Lower leg skin (tissue), 4 donors: ENCODE data around the gene H2BW1. TPM values are rescaled to one million over a fixed set of nuclear protein-coding genes. Genes with fewer than 3 reads are reported as not detected.
"Not testable (repeated sequence)": the region's sequence is repeated elsewhere in the genome, so short reads cannot be mapped to it uniquely, and the experiment has no call there.

Source experiments
- DNase-seq, 2 donors: peaks; one replicate each; pipeline ENCODE4 v3.0.0-alpha.2; 2019; ENCODE audit warnings: low spot score in 2 of 2
- H3K4me3 ChIP-seq: fragments of 200-600 bp; sonication (generic); 2 replicates; pipeline ENCODE4 v1.5.1; 2017; ENCODE audit warnings: mild to moderate bottlenecking, low read depth; ENCODE audit not compliant: poor library complexity, severe bottlenecking
- CTCF ChIP-seq, 3 donors: fragments of 450-650 bp; IDR thresholded peaks; one replicate each; pipeline ENCODE4 v1.5.1; 2016; ENCODE audit warnings: antibody characterized with exemption in 3 of 3, mild to moderate bottlenecking in 3 of 3, moderate library complexity in 2 of 3
- POLR2A ChIP-seq, 2 donors: fragments of 450-650 bp; IDR thresholded peaks; one replicate each; pipeline ENCODE4 v1.6.1; 2016 to 2017; ENCODE audit warnings: antibody characterized with exemption in 2 of 2, mild to moderate bottlenecking in 1 of 2, moderate library complexity in 1 of 2
- WGBS, 2 donors: methylation state at CpG; one replicate each; pipeline ENCODE4 v1.1.5; 2018; 5-methylcytosine and 5-hydroxymethylcytosine counted together
- intact Hi-C: fragments of 100-400 bp; cut with DNase I; formaldehyde crosslinking; loops from one replicate; pipeline ENCODE4 v1.15.0; 2023; ENCODE audit warnings: low total_unique reads
- total RNA-seq, 4 donors: library from RNA; depleted of rRNA; stranded (reverse); fragments of >200 nt; gene quantifications; one replicate each; pipeline ENCODE4 v1.1.0, GENCODE V29; 2016

The H2BW1 gene
- total RNA-seq, 4 donors from 2014 or later, result not detected

DNA sequence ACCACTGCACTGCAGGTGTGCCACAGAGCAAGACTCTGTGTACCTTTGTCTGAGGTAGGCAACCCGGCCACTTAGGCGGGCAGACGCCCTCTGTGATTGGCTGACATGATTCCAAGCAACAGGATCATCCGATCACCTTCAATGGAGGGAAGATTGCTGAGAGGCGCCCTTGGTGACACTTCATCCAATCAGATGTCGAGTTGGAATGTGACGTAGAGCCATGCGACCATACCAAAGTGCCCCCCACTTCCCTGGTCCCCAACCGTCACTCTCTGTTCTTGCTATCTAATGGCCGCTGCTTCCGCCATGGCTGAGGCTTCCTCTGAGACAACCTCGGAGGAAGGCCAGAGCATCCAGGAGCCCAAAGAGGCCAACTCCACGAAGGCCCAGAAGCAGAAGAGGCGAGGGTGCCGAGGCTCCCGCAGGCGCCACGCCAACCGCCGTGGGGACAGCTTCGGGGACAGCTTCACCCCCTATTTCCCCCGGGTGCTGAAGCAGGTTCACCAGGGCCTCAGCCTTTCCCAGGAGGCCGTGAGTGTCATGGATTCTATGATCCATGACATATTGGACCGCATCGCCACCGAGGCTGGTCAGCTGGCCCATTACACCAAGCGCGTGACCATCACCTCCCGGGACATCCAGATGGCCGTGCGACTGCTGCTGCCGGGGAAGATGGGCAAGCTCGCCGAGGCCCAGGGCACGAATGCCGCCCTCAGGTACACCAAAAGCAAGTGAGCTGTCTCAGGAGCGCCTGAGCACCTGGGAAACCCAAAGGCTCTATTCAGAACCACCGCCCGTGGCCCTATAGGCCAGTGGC is 26.4 kb upstream of the H2BW1 start, which contains the start of gene H2BW2:
H2BW2 (plus strand) TSS at position 268 of the 817 bp plus-strand sequence; CDS start at position 307, 39 bp downstream.
- DNase-seq, result peak in 1 of 2 donors; percentile 85
- no peak within 1 kb of the TSS for H3K4me3 ChIP-seq
- intact Hi-C loops, result no loop called here
- WGBS, 2 donors, result 91 to 97% methylated on average over 37 to 39 of the region's 39 CpGs
- TF ChIP-seq CTCF (IDR thresholded peaks at IDR 0.05) (no peak), POLR2A (IDR thresholded peaks at IDR 0.05) (no peak)

- TF ChIP-seq POLR2A (IDR thresholded peaks at IDR 0.05), result no peak
- TF ChIP-seq CTCF (IDR thresholded peaks at IDR 0.05), result no peak
- no peak overlapping the region for H3K4me3 ChIP-seq
- 81 to 88% methylated on average over 11 of the region's 11 CpGs for WGBS, 2 donors
- intact Hi-C loops, result no loop called here
- no peak for DNase-seq
Observed at GRCh38 chrX:104018126-104018525, 4.6 kb upstream of the H2BW1 start.

GRCh38 chrX:104015576-104015975 is 2.1 kb upstream of the H2BW1 start:
- intact Hi-C loops, H3K4me3 ChIP-seq, DNase-seq: not testable (repeated sequence)
- 43 to 50% methylated on average over 8 of the region's 8 CpGs for WGBS, 2 donors

GRCh38 chrX:104013158-104013557 is 350 bp downstream of the H2BW1 start:
- WGBS, 2 donors, result 88 to 92% methylated on average over 22 to 24 of the region's 24 CpGs
- intact Hi-C loops, result no loop called here
- peak in 1 of 2 donors; percentile 88 for DNase-seq
- H3K4me3 ChIP-seq, result no peak overlapping the region
- TF ChIP-seq CTCF (IDR thresholded peaks at IDR 0.05), result no peak
- TF ChIP-seq POLR2A (IDR thresholded peaks at IDR 0.05), result no peak

DNA sequence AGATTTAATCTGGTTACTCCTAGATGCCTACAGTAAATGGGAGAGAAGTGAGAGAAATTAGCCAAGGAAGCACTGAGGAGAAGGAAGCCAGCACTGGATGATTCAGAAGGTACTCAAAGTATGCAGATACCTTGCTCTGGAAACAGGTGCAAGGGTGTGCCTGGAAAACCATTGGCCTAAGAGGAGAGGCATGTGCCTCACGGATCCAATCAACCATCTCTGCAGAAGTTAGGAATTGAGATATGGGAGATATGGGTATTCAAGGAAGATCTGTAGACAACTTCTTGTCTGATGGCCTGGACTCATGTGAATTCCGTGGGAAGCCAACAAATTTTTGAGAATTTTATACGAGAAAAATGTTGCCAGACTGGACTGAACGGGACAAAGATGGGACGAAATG is 4.7 kb downstream of the H2BW1 start:
- TF ChIP-seq CTCF (IDR thresholded peaks at IDR 0.05) (no peak), POLR2A (IDR thresholded peaks at IDR 0.05) (no peak)
- WGBS, 2 donors, result 67 to 70% methylated on average over 5 of the region's 5 CpGs
- intact Hi-C loops, result no loop called here
- no peak overlapping the region for H3K4me3 ChIP-seq
- DNase-seq, result no peak

DNA sequence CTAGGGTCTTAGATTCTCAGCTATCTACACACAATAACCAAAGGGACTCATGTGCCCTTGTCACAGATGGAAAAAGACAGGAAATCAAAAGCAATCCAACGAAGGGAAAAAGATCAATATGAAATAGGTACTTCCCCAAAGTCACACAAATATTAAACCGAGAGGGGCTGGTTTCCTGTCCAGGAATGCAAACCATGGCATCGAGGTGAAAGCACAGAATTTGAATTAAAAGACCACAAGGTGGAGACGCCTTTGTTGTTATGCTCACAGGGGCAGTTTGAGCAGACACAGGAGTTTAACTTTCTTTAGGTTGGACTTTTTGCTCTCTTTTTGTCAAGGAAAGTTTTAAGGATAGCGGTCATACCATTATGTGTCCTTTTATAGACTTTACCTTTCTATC is 14.3 kb downstream of the H2BW1 start:
- 55 to 56% methylated on average over 5 of the region's 5 CpGs for WGBS, 2 donors
- H3K4me3 ChIP-seq, result no peak overlapping the region
- DNase-seq, result no peak
- no peak for TF ChIP-seq POLR2A (IDR thresholded peaks at IDR 0.05)
- TF ChIP-seq CTCF (IDR thresholded peaks at IDR 0.05), result no peak
- intact Hi-C loops, result no loop called here

DNA sequence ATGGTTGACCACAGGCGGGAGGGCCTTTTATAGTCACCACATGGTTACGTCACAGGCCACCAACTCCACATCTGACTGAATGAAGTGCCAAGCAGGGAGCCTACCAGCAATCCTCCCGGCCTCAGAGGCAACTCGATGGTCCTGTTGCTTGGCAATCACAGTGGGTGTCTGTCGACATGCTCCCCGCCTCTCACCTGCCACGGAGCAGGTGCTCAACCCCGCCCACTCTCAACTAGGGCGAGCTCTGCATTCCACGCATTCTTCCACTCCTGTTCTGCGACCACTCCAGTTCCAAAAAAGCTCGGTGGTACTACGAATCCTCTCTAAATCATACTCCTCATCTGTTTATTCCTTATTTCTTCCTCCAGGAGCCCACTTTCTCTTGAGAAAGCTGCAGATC is 30.0 kb downstream of the H2BW1 start:
- no CpG with 5 or more reads among the region's 13 CpGs for WGBS, 2 donors
- H3K4me3 ChIP-seq, intact Hi-C loops, DNase-seq: not testable (repeated sequence)

DNA sequence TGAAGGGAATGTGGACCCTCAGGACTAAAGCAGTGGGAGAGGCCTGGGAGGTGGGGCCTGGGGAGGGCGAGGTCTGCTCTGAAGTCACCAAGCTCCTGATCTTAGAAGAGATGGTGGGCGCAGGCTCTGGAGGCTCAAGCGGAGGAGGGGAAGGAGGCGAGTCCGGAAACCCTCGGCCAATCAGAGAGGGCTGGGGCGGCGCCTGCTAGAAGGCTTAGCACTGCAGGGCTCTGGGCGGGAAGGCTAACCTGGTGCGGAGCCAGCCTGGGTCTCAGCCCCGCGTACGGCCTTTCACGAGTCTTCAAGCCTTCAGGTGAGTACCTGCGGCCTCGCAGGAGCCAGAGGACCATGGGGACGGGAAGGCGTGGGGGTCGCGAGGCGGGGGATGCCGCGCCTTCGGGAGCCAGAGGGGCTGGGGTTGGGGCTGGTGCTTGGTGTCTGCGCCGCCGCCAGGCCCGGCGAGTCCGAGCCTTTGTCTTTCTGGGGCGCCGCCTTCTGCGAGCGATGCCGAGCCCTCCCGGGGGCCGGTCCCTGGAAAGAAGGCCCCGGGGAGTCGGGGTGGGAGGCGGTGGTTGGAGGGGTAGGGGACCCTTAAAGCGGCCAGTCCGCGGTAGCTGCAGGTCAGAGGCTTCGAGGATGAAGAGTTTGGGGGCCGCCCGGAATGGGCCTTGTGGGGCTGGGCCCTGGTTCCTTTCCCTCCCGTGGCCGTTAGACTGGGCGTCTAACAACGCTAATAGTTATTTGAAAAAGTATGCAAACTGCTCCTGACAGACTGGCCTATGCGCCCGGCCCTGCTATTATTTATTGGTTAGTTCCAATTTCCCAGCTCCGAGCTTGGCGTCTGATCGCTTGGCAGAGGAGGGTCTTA is 50.9 kb downstream of the H2BW1 start, which contains the start of gene TMSB15B:
TMSB15B (plus strand) TSS at position 217 of the 868 bp plus-strand sequence.
- WGBS, 2 donors, result no CpG with 5 or more reads among the region's 55 CpGs
- H3K4me3 ChIP-seq, intact Hi-C loops, DNase-seq: not testable (repeated sequence)
